Endothelial cell (in vitro differentiated cells): ENCODE results near the gene LAPTM5. TPM values are rescaled to one million over a fixed set of nuclear protein-coding genes. Genes with fewer than 3 reads are reported as not detected.

Experiments
- DNase-seq: peaks from one replicate; pipeline ENCODE4 v3.0.0; 2021; ENCODE audit warnings: low spot score
- H3K27ac Mint-ChIP-seq: one replicate; pipeline ENCODE4 v1.8.0; 2021; ENCODE audit warnings: mixed read lengths, inconsistent platforms; ENCODE audit not compliant: unreplicated experiment
- H3K27me3 Mint-ChIP-seq: one replicate; pipeline ENCODE4 v1.8.0; 2021; ENCODE audit warnings: mild to moderate bottlenecking, moderate library complexity, mixed read lengths, inconsistent platforms; ENCODE audit not compliant: unreplicated experiment
- H3K36me3 Mint-ChIP-seq: one replicate; pipeline ENCODE4 v1.8.0; 2021; ENCODE audit warnings: mild to moderate bottlenecking, low read depth, mixed read lengths, inconsistent platforms; ENCODE audit not compliant: unreplicated experiment
- H3K4me1 Mint-ChIP-seq: one replicate; pipeline ENCODE4 v1.8.0; 2021; ENCODE audit warnings: mild to moderate bottlenecking, mixed read lengths, inconsistent platforms; ENCODE audit not compliant: unreplicated experiment
- H3K4me3 Mint-ChIP-seq: one replicate; pipeline ENCODE4 v1.8.0; 2021; ENCODE audit warnings: mild to moderate bottlenecking, mixed read lengths, inconsistent platforms; ENCODE audit not compliant: unreplicated experiment
- H3K9me3 Mint-ChIP-seq: one replicate; pipeline ENCODE4 v1.8.0; 2021; ENCODE audit warnings: mixed read lengths, inconsistent platforms; ENCODE audit not compliant: unreplicated experiment
- total RNA-seq: library from RNA; stranded (reverse); fragmentation: NEBNext Ultra II Directional; extraction: Animal tissue kit (Norgen Biotek cat#: 25700); gene quantifications from one replicate; pipeline ENCODE4 v1.2.1, GENCODE V29; 2021; ENCODE audit not compliant: unreplicated experiment
- TF ChIP-seq, protein P1 (sequence below): fragments of 200-600 bp; sonication (generic); IDR thresholded peaks from one replicate; pipeline ENCODE4 v1.5.0; 2021; ENCODE audit warnings: antibody characterized with exemption; ENCODE audit not compliant: unreplicated experiment

LAPTM5 gene
- total RNA-seq, 1 donor from 2014 or later: 80.5 TPM

DNA sequence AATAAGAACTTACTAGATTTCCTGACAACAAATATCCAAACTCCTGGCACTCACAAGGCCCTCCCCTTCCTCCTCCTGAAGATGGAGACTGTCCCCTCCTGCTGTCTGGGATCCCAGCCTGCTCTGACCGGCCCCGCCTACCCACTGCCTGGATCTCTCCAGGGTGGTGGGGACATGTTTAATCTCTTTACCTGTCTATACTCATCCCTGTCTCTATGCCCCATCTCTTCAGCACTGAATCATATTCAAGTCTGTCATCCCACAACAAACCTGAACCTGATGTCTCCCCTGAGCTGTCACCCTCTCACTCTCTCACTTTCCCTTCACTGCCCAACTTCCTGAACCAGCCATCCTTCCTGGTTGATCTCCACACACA, 56.3 kb downstream of the LAPTM5 start:
- TF ChIP-seq, protein P1, sequence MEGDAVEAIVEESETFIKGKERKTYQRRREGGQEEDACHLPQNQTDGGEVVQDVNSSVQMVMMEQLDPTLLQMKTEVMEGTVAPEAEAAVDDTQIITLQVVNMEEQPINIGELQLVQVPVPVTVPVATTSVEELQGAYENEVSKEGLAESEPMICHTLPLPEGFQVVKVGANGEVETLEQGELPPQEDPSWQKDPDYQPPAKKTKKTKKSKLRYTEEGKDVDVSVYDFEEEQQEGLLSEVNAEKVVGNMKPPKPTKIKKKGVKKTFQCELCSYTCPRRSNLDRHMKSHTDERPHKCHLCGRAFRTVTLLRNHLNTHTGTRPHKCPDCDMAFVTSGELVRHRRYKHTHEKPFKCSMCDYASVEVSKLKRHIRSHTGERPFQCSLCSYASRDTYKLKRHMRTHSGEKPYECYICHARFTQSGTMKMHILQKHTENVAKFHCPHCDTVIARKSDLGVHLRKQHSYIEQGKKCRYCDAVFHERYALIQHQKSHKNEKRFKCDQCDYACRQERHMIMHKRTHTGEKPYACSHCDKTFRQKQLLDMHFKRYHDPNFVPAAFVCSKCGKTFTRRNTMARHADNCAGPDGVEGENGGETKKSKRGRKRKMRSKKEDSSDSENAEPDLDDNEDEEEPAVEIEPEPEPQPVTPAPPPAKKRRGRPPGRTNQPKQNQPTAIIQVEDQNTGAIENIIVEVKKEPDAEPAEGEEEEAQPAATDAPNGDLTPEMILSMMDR: no peak
- Mint-ChIP-seq H3K27me3 (peaks cover 1% of the 10 kb centered on the region), H3K9me3 (no peaks in the 10 kb centered on the region), H3K4me1 (peaks cover 5% of the 10 kb centered on the region), H3K36me3 (no peaks in the 10 kb centered on the region), H3K27ac (no peak overlapping the region), H3K4me3 (no peak overlapping the region)
- no peak for DNase-seq

DNA sequence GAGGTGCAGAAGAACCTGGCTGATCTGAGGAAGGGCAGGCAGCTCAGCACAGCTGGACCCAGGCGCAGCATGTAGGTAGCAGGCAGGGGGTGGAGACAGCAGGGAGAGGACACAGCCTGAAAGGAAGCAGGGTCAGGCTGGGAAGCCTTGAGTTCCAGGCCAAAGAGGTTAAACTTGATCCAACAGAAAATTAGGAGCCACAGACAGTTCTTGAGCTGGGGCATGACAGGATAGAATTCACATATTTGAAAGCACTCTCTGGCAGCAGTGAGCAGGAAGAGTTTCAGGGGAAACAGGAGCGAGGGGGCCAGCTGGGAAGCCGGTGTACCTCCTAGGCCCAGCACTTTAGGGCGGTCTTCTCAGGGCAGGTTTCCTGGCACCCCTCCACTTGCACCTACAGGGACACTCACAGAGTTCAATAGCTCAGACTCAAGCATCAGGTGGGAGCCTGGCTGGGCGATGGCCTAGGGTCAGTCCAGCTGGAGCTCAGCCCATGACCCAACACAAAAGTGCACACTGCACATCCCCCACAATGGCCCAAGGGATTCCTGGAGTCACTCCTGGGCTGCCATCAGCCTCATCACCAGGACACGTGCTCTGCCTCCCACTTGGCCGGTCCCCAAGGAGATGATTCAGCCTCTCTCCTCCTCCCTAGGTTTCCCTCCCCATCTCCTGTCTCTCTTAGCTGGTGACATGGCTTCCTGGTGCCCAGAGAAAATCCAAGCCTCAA, 56.9 kb downstream of the LAPTM5 start:
- no peak for DNase-seq
- Mint-ChIP-seq H3K4me1 (peaks cover 3% of the 10 kb centered on the region), H3K9me3 (no peaks in the 10 kb centered on the region), H3K27me3 (peaks cover 1% of the 10 kb centered on the region), H3K36me3 (no peaks in the 10 kb centered on the region), H3K4me3 (no peak overlapping the region), H3K27ac (no peak overlapping the region)
- TF ChIP-seq, protein P1: no peak

DNA sequence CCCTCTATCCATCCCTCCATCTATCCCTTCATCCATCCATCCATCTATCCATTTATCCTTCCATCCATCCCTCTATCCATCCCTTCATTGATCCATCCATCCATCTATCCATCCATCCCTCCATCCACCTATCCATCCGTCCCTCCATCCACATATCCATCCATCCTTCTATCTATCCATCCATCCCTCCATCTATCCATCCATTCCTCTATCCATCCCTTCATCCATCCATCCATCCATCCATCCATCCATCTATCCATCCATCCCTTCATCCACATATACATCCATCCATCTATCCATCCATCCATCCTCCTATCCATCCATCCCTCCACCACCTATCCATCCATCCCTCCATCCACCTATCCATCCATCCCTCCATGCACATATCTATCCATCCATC, 57.8 kb downstream of the LAPTM5 start:
- no peaks in the 10 kb centered on the region for H3K4me1 Mint-ChIP-seq
- no peak for DNase-seq
- TF ChIP-seq, protein P1: no peak
- H3K4me3 Mint-ChIP-seq: no peak overlapping the region
- no peaks in the 10 kb centered on the region for H3K36me3 Mint-ChIP-seq
- H3K9me3 Mint-ChIP-seq: no peaks in the 10 kb centered on the region
- peaks cover 1% of the 10 kb centered on the region for H3K27me3 Mint-ChIP-seq
- no peak overlapping the region for H3K27ac Mint-ChIP-seq

DNA sequence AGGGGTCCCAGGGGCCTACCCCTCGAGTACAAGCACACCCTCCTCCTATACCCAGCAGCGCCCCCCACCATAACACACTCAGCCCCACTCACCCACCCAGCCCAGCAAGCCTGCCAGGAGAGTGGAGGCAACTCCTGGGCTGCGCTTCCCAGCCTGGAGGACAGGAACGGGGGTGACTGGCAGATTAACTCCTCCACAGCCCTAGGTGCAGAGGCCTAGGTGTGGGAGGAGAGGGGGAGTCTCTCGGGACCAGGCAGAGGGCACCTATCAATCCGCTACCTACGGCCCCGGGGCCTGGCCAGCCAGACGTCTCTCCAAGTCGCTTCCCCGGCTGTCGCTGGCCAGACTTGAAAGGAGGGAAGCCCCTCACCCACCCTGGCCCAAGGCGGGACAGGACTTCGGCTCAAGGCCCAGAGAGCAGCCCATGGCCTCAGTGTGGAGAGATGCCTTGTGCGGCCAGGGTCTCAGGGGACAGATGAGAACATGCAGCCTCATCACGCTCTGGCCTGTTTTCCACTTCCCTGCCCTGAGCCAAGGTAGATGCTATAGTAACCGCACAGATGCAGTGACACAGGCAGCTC, 59.1 kb downstream of the LAPTM5 start:
- Mint-ChIP-seq H3K4me3 (no peak overlapping the region), H3K27me3 (no peaks in the 10 kb centered on the region)

More for the DNA sequence above, 59.1 kb downstream of the LAPTM5 start:
- Mint-ChIP-seq H3K36me3 (no peaks in the 10 kb centered on the region), H3K9me3 (no peaks in the 10 kb centered on the region), H3K4me1 (no peaks in the 10 kb centered on the region), H3K27ac (no peak overlapping the region)
- DNase-seq: no peak
- TF ChIP-seq, protein P1: no peak
